ENCODE measurements around the gene FCHSD2. TPM values are rescaled to one million over a fixed set of nuclear protein-coding genes. Genes with fewer than 3 reads are reported as not detected.

FCHSD2 gene
- total and polyA plus RNA-seq, 2 of the 8 experiments (the other 6 are each of a cell fraction or from before 2014, with no cell fraction given) = 4.1 to 7.8 TPM

- no peak for TF ChIP-seq CHD7 (IDR thresholded peaks at IDR 0.05; ENCODE audit: insufficient replicate concordance, low read length)
- TF ChIP-seq TCF12 (IDR thresholded peaks at IDR 0.05; ENCODE audit: low read depth, low read length) = no peak
- no peak for TF ChIP-seq NANOG (IDR thresholded peaks at IDR 0.05; ENCODE audit: insufficient read depth, low read depth, low read length, poor library complexity, severe bottlenecking)
- TF ChIP-seq GTF2F1 (IDR thresholded peaks at IDR 0.05; ENCODE audit: borderline replicate concordance, low read depth, low read length) = no peak
- TF ChIP-seq TBP (IDR thresholded peaks at IDR 0.05; ENCODE audit: low read depth, low read length) = no peak
- no peak for TF ChIP-seq USF2 (IDR thresholded peaks at IDR 0.05; ENCODE audit: low read length)
- TF ChIP-seq ASH2L (IDR thresholded peaks at IDR 0.05; ENCODE audit: low read length) = no peak
Measured at GRCh38 chr11:72829884-72830533, 312.1 kb downstream of the FCHSD2 start (continued).
